ENCODE data around the gene WNT2.

DNA sequence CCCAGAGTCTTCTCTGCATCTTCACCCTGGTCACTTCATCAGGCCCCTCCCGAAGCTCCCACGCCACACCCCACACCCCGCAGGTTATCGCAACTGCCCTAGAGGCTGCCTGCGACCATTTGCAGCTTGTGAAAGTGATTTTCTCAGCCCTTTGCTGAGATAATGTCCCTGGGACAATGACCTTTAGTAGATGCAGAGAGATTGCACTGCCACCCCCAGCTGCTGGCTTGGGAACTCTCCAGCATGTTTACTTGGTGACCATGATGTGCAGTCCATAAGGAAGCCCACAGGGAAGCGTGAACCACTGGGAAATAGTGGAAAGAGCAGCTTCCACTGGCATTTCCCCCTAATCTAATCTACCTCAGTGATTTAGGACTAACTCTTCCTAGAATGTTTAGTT lies 97.3 kb downstream of the WNT2 start:
- no peak for TF ChIP-seq FOXM1 (IDR thresholded peaks at IDR 0.05; ENCODE audit: borderline replicate concordance)
- TF ChIP-seq SP1 (IDR thresholded peaks at IDR 0.05): no peak
- no peak for TF ChIP-seq ARNT (IDR thresholded peaks at IDR 0.05)
- TF ChIP-seq SUZ12 (IDR thresholded peaks at IDR 0.05): no peak
- TF ChIP-seq, protein P1, sequence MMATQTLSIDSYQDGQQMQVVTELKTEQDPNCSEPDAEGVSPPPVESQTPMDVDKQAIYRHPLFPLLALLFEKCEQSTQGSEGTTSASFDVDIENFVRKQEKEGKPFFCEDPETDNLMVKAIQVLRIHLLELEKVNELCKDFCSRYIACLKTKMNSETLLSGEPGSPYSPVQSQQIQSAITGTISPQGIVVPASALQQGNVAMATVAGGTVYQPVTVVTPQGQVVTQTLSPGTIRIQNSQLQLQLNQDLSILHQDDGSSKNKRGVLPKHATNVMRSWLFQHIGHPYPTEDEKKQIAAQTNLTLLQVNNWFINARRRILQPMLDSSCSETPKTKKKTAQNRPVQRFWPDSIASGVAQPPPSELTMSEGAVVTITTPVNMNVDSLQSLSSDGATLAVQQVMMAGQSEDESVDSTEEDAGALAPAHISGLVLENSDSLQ (IDR thresholded peaks at IDR 0.05): no peak
- no peak for TF ChIP-seq NFRKB (IDR thresholded peaks at IDR 0.05)

All from HEK293T (cell line).